IPS-20b (cell line): ENCODE results near the gene BCAS3.

Source experiments
- H3K27ac ChIP-seq: one replicate; pipeline ENCODE4 v1.5.1; 2013; ENCODE audit warnings: low read length
- H3K27me3 ChIP-seq: 2 replicates; pipeline ENCODE4 v1.6.1; 2013; ENCODE audit warnings: mild to moderate bottlenecking, low read length, inconsistent platforms; ENCODE audit not compliant: insufficient read depth
- H3K36me3 ChIP-seq: 2 replicates; pipeline ENCODE4 v1.6.1; 2013; ENCODE audit warnings: low read depth, mild to moderate bottlenecking, inconsistent platforms, low read length, moderate library complexity; ENCODE audit not compliant: insufficient read depth
- H3K4me1 ChIP-seq: 2 replicates; pipeline ENCODE4 v1.6.1; 2013; ENCODE audit warnings: mild to moderate bottlenecking, control low read depth, inconsistent platforms, low read length, moderate library complexity; ENCODE audit not compliant: insufficient read depth
- H3K4me3 ChIP-seq: 2 replicates; pipeline ENCODE4 v1.5.1; 2013; ENCODE audit warnings: mild to moderate bottlenecking, low read length, inconsistent platforms
- H3K9ac ChIP-seq: 2 replicates; pipeline ENCODE4 v1.6.1; 2013; ENCODE audit warnings: low read depth, mild to moderate bottlenecking, inconsistent platforms, low read length, moderate library complexity
- H3K9me3 ChIP-seq: 2 replicates; pipeline ENCODE4 v1.6.1; 2013; ENCODE audit warnings: mild to moderate bottlenecking, low read depth, low read length, inconsistent platforms; ENCODE audit not compliant: insufficient read depth

Gene BCAS3

GRCh38 chr17:60720763-60721531 lies 43.3 kb downstream of the BCAS3 start:
- H3K9ac ChIP-seq: no peak overlapping the region
- H3K9me3 ChIP-seq: no peaks in the 10 kb centered on the region

GRCh38 chr17:60724647-60725046 lies 47.0 kb downstream of the BCAS3 start:
- no peak overlapping the region for H3K4me3 ChIP-seq
- no peak overlapping the region for H3K9ac ChIP-seq
- H3K27me3 ChIP-seq: no peaks in the 10 kb centered on the region

More at GRCh38 chr17:60720763-60721531, 43.3 kb downstream of the BCAS3 start:
- Histone ChIP-seq H3K4me1 (no peaks in the 10 kb centered on the region), H3K36me3 (no peaks in the 10 kb centered on the region), H3K27ac (no peak overlapping the region), H3K4me3 (no peak overlapping the region), H3K27me3 (no peaks in the 10 kb centered on the region)

GRCh38 chr17:60729854-60730253 lies 52.2 kb downstream of the BCAS3 start:
- Histone ChIP-seq H3K36me3 (no peaks in the 10 kb centered on the region), H3K27me3 (no peaks in the 10 kb centered on the region), H3K9me3 (no peaks in the 10 kb centered on the region), H3K4me1 (no peaks in the 10 kb centered on the region), H3K27ac (no peak overlapping the region), H3K4me3 (no peak overlapping the region), H3K9ac (no peak overlapping the region)

More at GRCh38 chr17:60724647-60725046, 47.0 kb downstream of the BCAS3 start:
- H3K4me1 ChIP-seq: no peaks in the 10 kb centered on the region
- H3K9me3 ChIP-seq: no peaks in the 10 kb centered on the region
- no peaks in the 10 kb centered on the region for H3K36me3 ChIP-seq
- no peak overlapping the region for H3K27ac ChIP-seq

GRCh38 chr17:60730273-60730672 lies 52.6 kb downstream of the BCAS3 start:
- Histone ChIP-seq H3K27ac (no peak overlapping the region), H3K4me3 (no peak overlapping the region), H3K36me3 (no peaks in the 10 kb centered on the region), H3K4me1 (no peaks in the 10 kb centered on the region), H3K27me3 (no peaks in the 10 kb centered on the region), H3K9me3 (no peaks in the 10 kb centered on the region), H3K9ac (no peak overlapping the region)

- no peaks in the 10 kb centered on the region for H3K27me3 ChIP-seq
- no peak overlapping the region for H3K9ac ChIP-seq
- H3K27ac ChIP-seq: no peak overlapping the region
- H3K4me1 ChIP-seq: peaks cover 2% of the 10 kb centered on the region; the same call in 1 of the 2 replicates
- no peaks in the 10 kb centered on the region for H3K9me3 ChIP-seq
- H3K4me3 ChIP-seq: no peak overlapping the region
- no peaks in the 10 kb centered on the region for H3K36me3 ChIP-seq
Observed at GRCh38 chr17:60738287-60738686, 60.6 kb downstream of the BCAS3 start.

GRCh38 chr17:60740584-60740983 lies 62.9 kb downstream of the BCAS3 start:
- Histone ChIP-seq H3K4me1 (peaks cover 19% of the 10 kb centered on the region; the same call in 1 of the 2 replicates), H3K9ac (no peak overlapping the region), H3K27me3 (no peaks in the 10 kb centered on the region), H3K4me3 (no peak overlapping the region), H3K36me3 (no peaks in the 10 kb centered on the region), H3K9me3 (no peaks in the 10 kb centered on the region), H3K27ac (no peak overlapping the region)

- Histone ChIP-seq H3K9me3 (no peaks in the 10 kb centered on the region), H3K27me3 (no peaks in the 10 kb centered on the region), H3K36me3 (no peaks in the 10 kb centered on the region), H3K9ac (no peak overlapping the region), H3K4me3 (no peak overlapping the region), H3K4me1 (peaks cover 21% of the 10 kb centered on the region; the same call in 1 of the 2 replicates), H3K27ac (no peak overlapping the region)
Observed at GRCh38 chr17:60741031-60741430, 63.4 kb downstream of the BCAS3 start.

- peak overlapping the region; percentile 46; the same call in 1 of the 2 replicates for H3K4me3 ChIP-seq
- H3K36me3 ChIP-seq: no peaks in the 10 kb centered on the region
- no peak overlapping the region for H3K27ac ChIP-seq
- H3K9me3 ChIP-seq: no peaks in the 10 kb centered on the region
- H3K4me1 ChIP-seq: peaks cover 38% of the 10 kb centered on the region; the same call in 1 of the 2 replicates
- H3K9ac ChIP-seq: peak overlapping the region; percentile 67; the same call in 1 of the 2 replicates
- H3K27me3 ChIP-seq: no peaks in the 10 kb centered on the region
Observed at GRCh38 chr17:60743282-60743681, 65.6 kb downstream of the BCAS3 start.

- H3K9me3 ChIP-seq: no peaks in the 10 kb centered on the region
- H3K27me3 ChIP-seq: no peaks in the 10 kb centered on the region
- H3K4me1 ChIP-seq: peaks cover 39% of the 10 kb centered on the region; the same call in 1 of the 2 replicates
- H3K9ac ChIP-seq: peak overlapping the region; percentile 67; the same call in 1 of the 2 replicates
- H3K4me3 ChIP-seq: peak overlapping the region; percentile 46; the same call in 1 of the 2 replicates
- H3K36me3 ChIP-seq: no peaks in the 10 kb centered on the region
- peak overlapping the region; percentile 87 for H3K27ac ChIP-seq
Observed at GRCh38 chr17:60743799-60744198, 66.1 kb downstream of the BCAS3 start.

GRCh38 chr17:60744355-60744966 lies 66.8 kb downstream of the BCAS3 start:
- Histone ChIP-seq H3K9me3 (no peaks in the 10 kb centered on the region), H3K27ac (peak overlapping the region; percentile 87), H3K36me3 (no peaks in the 10 kb centered on the region), H3K4me1 (peaks cover 39% of the 10 kb centered on the region; the same call in 1 of the 2 replicates), H3K4me3 (peak overlapping the region; percentile 46; the same call in 1 of the 2 replicates), H3K9ac (peak overlapping the region; percentile 67), H3K27me3 (no peaks in the 10 kb centered on the region)

GRCh38 chr17:60745544-60745943 lies 67.9 kb downstream of the BCAS3 start:
- Histone ChIP-seq H3K27ac (no peak overlapping the region), H3K9me3 (peaks cover 4% of the 10 kb centered on the region), H3K36me3 (no peaks in the 10 kb centered on the region), H3K4me3 (no peak overlapping the region), H3K4me1 (peaks cover 39% of the 10 kb centered on the region; the same call in 1 of the 2 replicates), H3K9ac (no peak overlapping the region), H3K27me3 (no peaks in the 10 kb centered on the region)
